Measurements from ENCODE around the gene PELI3. TPM values are rescaled to one million over a fixed set of nuclear protein-coding genes. Genes with fewer than 3 reads are reported as not detected.
"Not testable (repeated sequence)": the region's sequence is repeated elsewhere in the genome, so short reads cannot be mapped to it uniquely, and the experiment has no call there.

PELI3 gene
- total RNA-seq, 4 donors from 2014 or later, result 6.3 to 17.2 (median 8.8) TPM

DNA sequence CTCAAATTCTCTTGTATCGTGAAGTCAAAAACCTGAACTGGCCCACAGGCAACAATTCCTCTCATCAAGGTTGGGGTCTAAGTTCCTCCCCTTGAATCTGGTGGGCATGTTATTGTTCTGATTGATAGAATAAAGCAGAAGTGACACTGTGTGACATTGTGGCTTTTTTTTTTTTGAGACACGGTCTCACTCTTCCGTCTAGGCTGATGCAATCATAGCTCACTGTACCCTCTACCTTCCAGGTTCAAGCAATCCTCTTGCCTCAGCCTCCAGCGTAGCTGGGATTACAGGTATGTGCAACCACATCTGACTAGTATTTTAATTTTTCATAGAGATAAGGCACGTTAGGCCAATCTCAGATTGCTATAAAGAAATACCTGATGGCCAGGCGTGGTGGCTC lies 8.9 kb upstream of the PELI3 start:
- H3K9me3 ChIP-seq, result peaks cover 0 to 3% (median 0%) of the 10 kb centered on the region in 3 donors
- intact Hi-C loops (cut with DNase I), result no loop called here
- H3K4me3 ChIP-seq, result no peak overlapping the region
- peaks cover 0 to 6% (median 0%) of the 10 kb centered on the region in 4 donors for H3K27me3 ChIP-seq
- H3K4me1 ChIP-seq, result no peaks in the 10 kb centered on the region
- H3K27ac ChIP-seq, result no peak overlapping the region
- 85 to 88% methylated on average over 5 of the region's 6 CpGs for WGBS, 2 donors
- H3K36me3 ChIP-seq, result no peaks in the 10 kb centered on the region
- no peak for TF ChIP-seq POLR2A (IDR thresholded peaks at IDR 0.05)
- TF ChIP-seq, protein P1, sequence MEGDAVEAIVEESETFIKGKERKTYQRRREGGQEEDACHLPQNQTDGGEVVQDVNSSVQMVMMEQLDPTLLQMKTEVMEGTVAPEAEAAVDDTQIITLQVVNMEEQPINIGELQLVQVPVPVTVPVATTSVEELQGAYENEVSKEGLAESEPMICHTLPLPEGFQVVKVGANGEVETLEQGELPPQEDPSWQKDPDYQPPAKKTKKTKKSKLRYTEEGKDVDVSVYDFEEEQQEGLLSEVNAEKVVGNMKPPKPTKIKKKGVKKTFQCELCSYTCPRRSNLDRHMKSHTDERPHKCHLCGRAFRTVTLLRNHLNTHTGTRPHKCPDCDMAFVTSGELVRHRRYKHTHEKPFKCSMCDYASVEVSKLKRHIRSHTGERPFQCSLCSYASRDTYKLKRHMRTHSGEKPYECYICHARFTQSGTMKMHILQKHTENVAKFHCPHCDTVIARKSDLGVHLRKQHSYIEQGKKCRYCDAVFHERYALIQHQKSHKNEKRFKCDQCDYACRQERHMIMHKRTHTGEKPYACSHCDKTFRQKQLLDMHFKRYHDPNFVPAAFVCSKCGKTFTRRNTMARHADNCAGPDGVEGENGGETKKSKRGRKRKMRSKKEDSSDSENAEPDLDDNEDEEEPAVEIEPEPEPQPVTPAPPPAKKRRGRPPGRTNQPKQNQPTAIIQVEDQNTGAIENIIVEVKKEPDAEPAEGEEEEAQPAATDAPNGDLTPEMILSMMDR (IDR thresholded peaks at IDR 0.05), result no peak
- DNase-seq, result no peak

DNA sequence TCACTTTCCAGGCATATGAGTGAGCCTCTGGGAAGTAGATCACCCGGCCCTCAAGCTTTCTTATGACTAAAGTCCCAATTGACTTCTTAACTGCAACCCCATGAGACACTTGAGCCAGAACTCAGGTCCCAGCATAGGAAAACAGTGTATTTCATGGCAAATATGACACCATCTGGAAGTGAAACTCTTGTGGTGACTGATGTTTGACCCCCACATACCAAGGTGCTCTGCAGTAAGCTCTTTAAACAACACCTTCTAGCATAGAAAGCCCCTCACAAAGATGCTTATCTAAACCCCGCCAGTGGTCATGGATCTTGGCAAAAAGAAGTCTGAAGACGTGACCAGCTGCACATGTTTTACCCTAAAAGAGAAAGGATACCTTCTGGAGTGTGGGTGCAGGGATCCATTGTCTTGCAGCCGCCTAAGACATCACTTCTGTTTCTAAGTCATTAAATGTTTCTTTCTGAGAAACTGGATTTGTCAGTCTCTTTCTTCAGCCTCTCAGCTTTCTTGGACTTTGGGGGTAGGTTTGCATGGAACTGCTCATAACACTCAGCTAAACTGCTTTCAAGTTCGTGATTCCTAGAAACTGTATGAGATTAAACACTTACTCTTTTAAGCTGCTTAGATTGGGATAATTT lies 7.4 kb upstream of the PELI3 start:
- H3K9me3 ChIP-seq, result peaks cover 0 to 3% (median 0%) of the 10 kb centered on the region in 3 donors
- no peak for DNase-seq
- 51 to 62% methylated on average over 4 to 5 of the region's 5 CpGs for WGBS, 2 donors
- no peak for TF ChIP-seq POLR2A (IDR thresholded peaks at IDR 0.05)
- TF ChIP-seq, protein P1 (IDR thresholded peaks at IDR 0.05), result no peak
- H3K27ac ChIP-seq, result no peak overlapping the region
- no peak overlapping the region for H3K4me3 ChIP-seq
- H3K36me3 ChIP-seq, result no peaks in the 10 kb centered on the region
- intact Hi-C loops (cut with DNase I), result no loop called here
- peaks cover 0 to 6% (median 0%) of the 10 kb centered on the region in 4 donors for H3K27me3 ChIP-seq
- no peaks in the 10 kb centered on the region for H3K4me1 ChIP-seq

- TF ChIP-seq, protein P1 (IDR thresholded peaks at IDR 0.05), result no peak
- TF ChIP-seq POLR2A (IDR thresholded peaks at IDR 0.05), result no peak
- peaks cover 4 to 15% (median 11%) of the 10 kb centered on the region in 3 donors for H3K4me1 ChIP-seq
- DNase-seq, result no peak
- intact Hi-C loops (cut with DNase I), result no loop called here
- no peak overlapping the region for H3K4me3 ChIP-seq
- H3K9me3 ChIP-seq, result peaks cover 0 to 3% (median 0%) of the 10 kb centered on the region in 3 donors
- no peak overlapping the region for H3K27ac ChIP-seq
- no peaks in the 10 kb centered on the region for H3K36me3 ChIP-seq
- H3K27me3 ChIP-seq, result no peaks in the 10 kb centered on the region
These were observed 4.7 kb upstream of the PELI3 start for GRCh38 chr11:66462010-66462409.

- WGBS, 2 donors, result 71 to 93% methylated on average over 3 of the region's 3 CpGs
- no peaks in the 10 kb centered on the region for H3K27me3 ChIP-seq
- intact Hi-C loops (cut with DNase I), result no loop called here
- H3K9me3 ChIP-seq, result peaks cover 0 to 3% (median 0%) of the 10 kb centered on the region in 3 donors
- no peaks in the 10 kb centered on the region for H3K36me3 ChIP-seq
- DNase-seq, result no peak
- TF ChIP-seq POLR2A (IDR thresholded peaks at IDR 0.05), result no peak
- TF ChIP-seq, protein P1 (IDR thresholded peaks at IDR 0.05), result no peak
- H3K27ac ChIP-seq, result no peak overlapping the region
- H3K4me1 ChIP-seq, result peaks cover 10 to 23% (median 15%) of the 10 kb centered on the region in 3 donors
- no peak overlapping the region for H3K4me3 ChIP-seq
These were observed 3.8 kb upstream of the PELI3 start for GRCh38 chr11:66462911-66463310.

DNA sequence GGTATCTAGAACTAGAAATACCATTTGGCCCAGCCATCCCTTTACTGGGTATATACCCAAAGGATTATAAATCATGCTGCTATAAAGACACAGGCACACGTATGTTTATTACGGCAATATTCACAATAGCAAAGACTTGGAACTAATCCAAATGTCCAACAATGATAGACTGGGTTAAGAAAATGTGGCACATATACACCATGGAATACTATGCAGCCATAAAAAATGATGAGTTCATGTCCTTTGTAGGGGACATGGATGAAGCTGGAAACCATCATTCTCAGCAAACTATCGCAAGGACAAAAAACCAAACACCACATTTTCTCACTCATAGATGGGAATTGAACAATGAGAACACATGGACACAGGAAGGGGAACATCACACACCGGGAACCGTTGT lies 2.6 kb upstream of the PELI3 start:
- DNase-seq; H3K27ac ChIP-seq; intact Hi-C loops (cut with DNase I); H3K27me3 ChIP-seq; H3K36me3 ChIP-seq; H3K9me3 ChIP-seq; H3K4me3 ChIP-seq: not testable (repeated sequence)
- 92 to 93% methylated on average over 5 of the region's 5 CpGs for WGBS, 2 donors
- H3K4me1 ChIP-seq, result peaks cover 13 to 28% (median 15%) of the 10 kb centered on the region in 3 donors

Measured in esophagus squamous epithelium (tissue), 5 donors.